ENCODE results near the gene AGPAT1.
A peak's percentile ranks its signal among the peaks of the same experiment; 100 is the strongest.

AGPAT1 gene

GRCh38 chr6:32184084-32184640, 8.3 kb upstream of the AGPAT1 start, which contains the start of gene AGER:
Gene AGER, minus strand, starts transcription at chr6:32184253. Its CDS starts 31 bp downstream, at chr6:32184222.
- Histone ChIP-seq H3K36me3 (peaks cover 71% of the 10 kb centered on the region), H3K4me3 (ENCODE audit: low read depth in 1 of 2, low read length in 1 of 2) (no peak within 1 kb of the TSS), H3K27me3 (no peaks in the 10 kb centered on the region), H3K9me3 (no peaks in the 10 kb centered on the region), H3K27ac (peak within 1 kb of the TSS; percentile 97), H3K4me1 (ENCODE audit: control insufficient read depth in 1 of 2, insufficient read depth in 1 of 2, low read depth in 1 of 2, low read length in 1 of 2) (peaks cover 40 to 49% of the 10 kb centered on the region in 2 experiments)
- no peak for TF ChIP-seq CTCF (IDR thresholded peaks at IDR 0.05)

GRCh38 chr6:32183483-32184083, 7.7 kb upstream of the AGPAT1 start:
- Histone ChIP-seq H3K27ac (peak overlapping the region; percentile 97), H3K27me3 (no peaks in the 10 kb centered on the region), H3K36me3 (peaks cover 71% of the 10 kb centered on the region), H3K9me3 (no peaks in the 10 kb centered on the region), H3K4me3 (ENCODE audit: low read depth in 1 of 2, low read length in 1 of 2) (no peak overlapping the region), H3K4me1 (ENCODE audit: control insufficient read depth in 1 of 2, insufficient read depth in 1 of 2, low read depth in 1 of 2, low read length in 1 of 2) (peaks cover 40 to 51% of the 10 kb centered on the region in 2 experiments)
- no peak for TF ChIP-seq CTCF (IDR thresholded peaks at IDR 0.05)

- Histone ChIP-seq H3K4me1 (ENCODE audit: control insufficient read depth in 1 of 2, insufficient read depth in 1 of 2, low read depth in 1 of 2, low read length in 1 of 2) (peaks cover 36 to 48% of the 10 kb centered on the region in 2 experiments), H3K27me3 (no peaks in the 10 kb centered on the region), H3K9me3 (no peaks in the 10 kb centered on the region), H3K36me3 (peaks cover 67% of the 10 kb centered on the region), H3K27ac (peak overlapping the region; percentile 97), H3K4me3 (ENCODE audit: low read depth in 1 of 2, low read length in 1 of 2) (no peak overlapping the region)
- no peak for TF ChIP-seq CTCF (IDR thresholded peaks at IDR 0.05)
Measured at GRCh38 chr6:32183030-32183429, 7.1 kb upstream of the AGPAT1 start.

- Histone ChIP-seq H3K36me3 (peaks cover 62% of the 10 kb centered on the region), H3K4me1 (ENCODE audit: control insufficient read depth in 1 of 2, insufficient read depth in 1 of 2, low read depth in 1 of 2, low read length in 1 of 2) (peaks cover 32 to 45% of the 10 kb centered on the region in 2 experiments), H3K27me3 (no peaks in the 10 kb centered on the region), H3K4me3 (ENCODE audit: low read depth in 1 of 2, low read length in 1 of 2) (no peak overlapping the region), H3K27ac (peak overlapping the region; percentile 97), H3K9me3 (no peaks in the 10 kb centered on the region)
- TF ChIP-seq CTCF (IDR thresholded peaks at IDR 0.05), result no peak
Measured at GRCh38 chr6:32182555-32182981, 6.7 kb upstream of the AGPAT1 start.

- Histone ChIP-seq H3K36me3 (peaks cover 57% of the 10 kb centered on the region), H3K27me3 (no peaks in the 10 kb centered on the region), H3K4me3 (ENCODE audit: low read depth in 1 of 2, low read length in 1 of 2) (no peak overlapping the region), H3K27ac (peak overlapping the region; percentile 97), H3K9me3 (no peaks in the 10 kb centered on the region), H3K4me1 (ENCODE audit: control insufficient read depth in 1 of 2, insufficient read depth in 1 of 2, low read depth in 1 of 2, low read length in 1 of 2) (peaks cover 32 to 45% of the 10 kb centered on the region in 2 experiments)
- no peak for TF ChIP-seq CTCF (IDR thresholded peaks at IDR 0.05)
Measured at GRCh38 chr6:32181915-32182529, 6.1 kb upstream of the AGPAT1 start.

Data from neutrophil (primary cell).